ENCODE measurements around the gene LCP2. TPM values are rescaled to one million over a fixed set of nuclear protein-coding genes. Genes with fewer than 3 reads are reported as not detected.

Gene LCP2
- total RNA-seq, 1 experiment from 2014 or later = not detected

GRCh38 chr5:170288151-170288550 is 9.4 kb downstream of the LCP2 start:
- ChIA-PET CTCF (no interaction called here), POLR2A (ENCODE audit: unreplicated experiment) (no interaction called here)
- Histone ChIP-seq H4K20me1 (ENCODE audit: low read length) (no peaks in the 10 kb centered on the region), H3K4me1 (ENCODE audit: insufficient read depth, low read length) (no peaks in the 10 kb centered on the region), H3K27me3 (ENCODE audit: low read length) (peaks cover 62% of the 10 kb centered on the region), H3K4me2 (ENCODE audit: low read length) (no peak overlapping the region), H3K79me2 (ENCODE audit: low read length) (no peaks in the 10 kb centered on the region), H3K36me3 (ENCODE audit: low read depth, low read length) (no peaks in the 10 kb centered on the region), H3F3A (ENCODE audit: low read length, unreplicated experiment) (no peaks in the 10 kb centered on the region), H3K27ac (ENCODE audit: low read length) (no peak overlapping the region), H3K9me2 (replicated peaks; ENCODE audit: low read length) (no peaks in the 10 kb centered on the region), H2AFZ (ENCODE audit: low read length) (no peak overlapping the region), H3K4me3 (ENCODE audit: low read length) (no peak overlapping the region), H3K9ac (ENCODE audit: low read length) (no peak overlapping the region), H3K9me3 (ENCODE audit: low read length) (no peaks in the 10 kb centered on the region)
- TF ChIP-seq CTCF (conservative IDR thresholded peaks at IDR 0.05; ENCODE audit: low read depth, low read length) = no peak
- no peak for TF ChIP-seq EZH2phosphoT487 (IDR thresholded peaks at IDR 0.05; ENCODE audit: borderline replicate concordance, low read length)
- no peak for TF ChIP-seq EZH2 (IDR thresholded peaks at IDR 0.05; ENCODE audit: low read length, unreplicated experiment)
- intact Hi-C loops (cut with micrococcal nuclease) = no loop called here
- no peak for DNase-seq
- ATAC-seq = no peak
- no TSS peak for BruUV-seq (replicated peaks)

- BruUV-seq (replicated peaks) = no TSS peak
- Histone ChIP-seq H3K4me3 (ENCODE audit: low read length) (no peak overlapping the region), H3K79me2 (ENCODE audit: low read length) (no peaks in the 10 kb centered on the region), H3K4me2 (ENCODE audit: low read length) (no peak overlapping the region), H3K9me3 (ENCODE audit: low read length) (no peaks in the 10 kb centered on the region), H3K4me1 (ENCODE audit: insufficient read depth, low read length) (no peaks in the 10 kb centered on the region), H3K27ac (ENCODE audit: low read length) (no peak overlapping the region), H3F3A (ENCODE audit: low read length, unreplicated experiment) (no peaks in the 10 kb centered on the region), H3K36me3 (ENCODE audit: low read depth, low read length) (no peaks in the 10 kb centered on the region), H3K9ac (ENCODE audit: low read length) (no peak overlapping the region), H4K20me1 (ENCODE audit: low read length) (no peaks in the 10 kb centered on the region), H3K27me3 (ENCODE audit: low read length) (peaks cover 56% of the 10 kb centered on the region), H3K9me2 (replicated peaks; ENCODE audit: low read length) (no peaks in the 10 kb centered on the region), H2AFZ (ENCODE audit: low read length) (no peak overlapping the region)
- intact Hi-C loops (cut with micrococcal nuclease) = no loop called here
- ATAC-seq (no peak), DNase-seq (no peak)
- CTCF ChIA-PET = no interaction called here
- POLR2A ChIA-PET (ENCODE audit: unreplicated experiment) = no interaction called here
- TF ChIP-seq EZH2 (IDR thresholded peaks at IDR 0.05; ENCODE audit: low read length, unreplicated experiment) (no peak), CTCF (conservative IDR thresholded peaks at IDR 0.05; ENCODE audit: low read depth, low read length) (no peak), EZH2phosphoT487 (IDR thresholded peaks at IDR 0.05; ENCODE audit: borderline replicate concordance, low read length) (no peak)
Measured at GRCh38 chr5:170287532-170287931, 10.0 kb downstream of the LCP2 start.

GRCh38 chr5:170286386-170286925 is 11.1 kb downstream of the LCP2 start:
- CTCF ChIA-PET = no interaction called here

More at GRCh38 chr5:170286386-170286925, 11.1 kb downstream of the LCP2 start:
- H3K4me2 ChIP-seq (ENCODE audit: low read length) = no peak overlapping the region
- no peaks in the 10 kb centered on the region for H3F3A ChIP-seq (ENCODE audit: low read length, unreplicated experiment)
- H3K9ac ChIP-seq (ENCODE audit: low read length) = no peak overlapping the region
- intact Hi-C loops (cut with micrococcal nuclease) = no loop called here
- no peak for TF ChIP-seq EZH2 (IDR thresholded peaks at IDR 0.05; ENCODE audit: low read length, unreplicated experiment)
- TF ChIP-seq CTCF (conservative IDR thresholded peaks at IDR 0.05; ENCODE audit: low read depth, low read length) = no peak
- no peak for TF ChIP-seq EZH2phosphoT487 (IDR thresholded peaks at IDR 0.05; ENCODE audit: borderline replicate concordance, low read length)
- no peak overlapping the region for H3K27ac ChIP-seq (ENCODE audit: low read length)
- DNase-seq = no peak
- POLR2A ChIA-PET (ENCODE audit: unreplicated experiment) = no interaction called here
- H3K9me2 ChIP-seq (replicated peaks; ENCODE audit: low read length) = no peaks in the 10 kb centered on the region
- no peaks in the 10 kb centered on the region for H3K36me3 ChIP-seq (ENCODE audit: low read depth, low read length)
- no peak for ATAC-seq
- H3K4me3 ChIP-seq (ENCODE audit: low read length) = no peak overlapping the region
- H4K20me1 ChIP-seq (ENCODE audit: low read length) = no peaks in the 10 kb centered on the region
- no peaks in the 10 kb centered on the region for H3K79me2 ChIP-seq (ENCODE audit: low read length)
- H2AFZ ChIP-seq (ENCODE audit: low read length) = no peak overlapping the region
- BruUV-seq (replicated peaks) = no TSS peak
- no peaks in the 10 kb centered on the region for H3K9me3 ChIP-seq (ENCODE audit: low read length)
- H3K27me3 ChIP-seq (ENCODE audit: low read length) = peaks cover 51% of the 10 kb centered on the region
- H3K4me1 ChIP-seq (ENCODE audit: insufficient read depth, low read length) = no peaks in the 10 kb centered on the region
